Subcutaneous adipose tissue (tissue), 4 donors: ENCODE results near the gene STK32C. TPM values are rescaled to one million over a fixed set of nuclear protein-coding genes. Genes with fewer than 3 reads are reported as not detected.

Experiments used
- total RNA-seq, 4 donors: library from RNA; depleted of rRNA; stranded (reverse); fragments of >200 nt; gene quantifications; one replicate each; pipeline ENCODE4 v1.1.0, GENCODE V29; 2016
- TF ChIP-seq, protein P1 (sequence below): fragments of 450-650 bp; IDR thresholded peaks from one replicate; pipeline ENCODE4 v1.5.1; 2016; ENCODE audit warnings: low read depth, mild to moderate bottlenecking, control low read depth, antibody characterized with exemption, moderate library complexity

STK32C gene
- total RNA-seq, 4 donors from 2014 or later, result 2.9 to 12.3 (median 10.9) TPM

DNA sequence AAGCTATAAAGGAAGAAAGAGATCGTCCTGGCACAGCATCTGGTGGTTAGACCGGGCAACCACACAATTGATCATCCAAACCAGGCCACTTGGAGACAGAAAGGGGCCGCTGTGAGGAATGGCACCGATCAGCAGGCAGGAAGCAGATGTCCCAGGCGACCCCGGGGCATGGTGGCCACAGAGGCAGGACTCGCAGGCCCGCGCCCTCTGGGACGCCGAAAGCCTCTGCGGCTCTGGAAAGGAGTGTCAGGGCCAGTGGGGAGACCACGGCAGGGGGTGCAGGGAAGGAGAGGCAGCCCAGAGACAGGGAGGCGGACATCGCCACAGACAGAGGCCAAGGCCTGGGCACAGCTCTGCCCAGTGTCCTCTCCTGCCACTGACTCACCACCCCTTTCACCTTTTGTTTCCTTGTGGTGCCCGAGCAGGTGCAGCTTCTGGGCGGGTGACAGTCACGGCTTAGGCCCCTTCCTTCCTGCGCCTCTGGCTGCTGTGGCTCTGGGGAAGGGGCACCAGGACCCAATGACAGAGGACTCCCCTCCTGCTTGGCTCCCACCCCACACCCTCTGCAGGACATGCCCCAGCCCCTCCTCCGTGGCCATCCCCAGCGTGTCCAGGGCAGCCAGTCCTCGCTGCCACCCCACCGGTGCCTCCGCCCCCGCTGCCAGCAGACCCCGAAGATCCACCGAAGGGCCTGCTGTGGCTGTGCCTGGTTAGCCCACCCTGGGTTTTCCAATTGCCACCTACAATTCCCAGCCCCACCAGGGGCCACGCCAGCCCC lies 10.9 kb downstream of the STK32C start:
- TF ChIP-seq, protein P1, sequence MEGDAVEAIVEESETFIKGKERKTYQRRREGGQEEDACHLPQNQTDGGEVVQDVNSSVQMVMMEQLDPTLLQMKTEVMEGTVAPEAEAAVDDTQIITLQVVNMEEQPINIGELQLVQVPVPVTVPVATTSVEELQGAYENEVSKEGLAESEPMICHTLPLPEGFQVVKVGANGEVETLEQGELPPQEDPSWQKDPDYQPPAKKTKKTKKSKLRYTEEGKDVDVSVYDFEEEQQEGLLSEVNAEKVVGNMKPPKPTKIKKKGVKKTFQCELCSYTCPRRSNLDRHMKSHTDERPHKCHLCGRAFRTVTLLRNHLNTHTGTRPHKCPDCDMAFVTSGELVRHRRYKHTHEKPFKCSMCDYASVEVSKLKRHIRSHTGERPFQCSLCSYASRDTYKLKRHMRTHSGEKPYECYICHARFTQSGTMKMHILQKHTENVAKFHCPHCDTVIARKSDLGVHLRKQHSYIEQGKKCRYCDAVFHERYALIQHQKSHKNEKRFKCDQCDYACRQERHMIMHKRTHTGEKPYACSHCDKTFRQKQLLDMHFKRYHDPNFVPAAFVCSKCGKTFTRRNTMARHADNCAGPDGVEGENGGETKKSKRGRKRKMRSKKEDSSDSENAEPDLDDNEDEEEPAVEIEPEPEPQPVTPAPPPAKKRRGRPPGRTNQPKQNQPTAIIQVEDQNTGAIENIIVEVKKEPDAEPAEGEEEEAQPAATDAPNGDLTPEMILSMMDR, result no peak

DNA sequence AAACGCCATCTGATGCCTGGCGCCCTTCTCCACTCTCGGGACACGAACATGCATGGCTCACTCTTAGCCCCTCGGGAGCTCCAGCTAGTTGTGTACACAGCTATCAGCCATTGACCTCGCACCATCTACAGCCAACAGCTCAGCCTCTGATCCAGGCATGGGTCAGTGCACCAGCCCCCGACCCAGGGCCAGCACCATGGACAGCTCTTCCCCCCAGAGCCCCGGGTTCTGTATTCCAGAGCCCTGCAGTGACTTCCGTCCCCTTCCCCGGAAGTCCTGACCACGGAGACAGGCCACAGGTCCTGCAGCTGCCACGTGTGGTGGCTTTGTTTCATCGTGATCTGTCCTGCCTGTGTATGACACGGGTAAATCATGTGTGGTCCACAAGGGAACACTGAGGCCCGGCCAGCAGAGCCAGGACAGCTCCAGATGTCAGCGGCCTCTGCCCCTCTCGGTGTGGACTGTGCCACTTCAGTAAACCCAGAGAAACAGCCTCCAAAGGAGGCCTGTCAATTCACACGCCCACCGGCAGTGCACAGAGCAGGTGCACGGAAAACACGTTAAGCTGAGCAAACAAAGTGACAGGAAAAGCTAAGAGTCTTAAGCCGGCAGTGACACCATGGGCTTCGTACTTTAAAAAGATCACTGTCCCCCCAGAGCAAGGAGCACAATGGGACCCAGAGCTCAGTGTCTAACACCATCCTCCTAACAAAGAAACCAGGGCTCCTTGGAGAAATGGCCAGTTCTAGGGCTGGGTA lies 13.0 kb downstream of the STK32C start:
- TF ChIP-seq, protein P1, result no peak

DNA sequence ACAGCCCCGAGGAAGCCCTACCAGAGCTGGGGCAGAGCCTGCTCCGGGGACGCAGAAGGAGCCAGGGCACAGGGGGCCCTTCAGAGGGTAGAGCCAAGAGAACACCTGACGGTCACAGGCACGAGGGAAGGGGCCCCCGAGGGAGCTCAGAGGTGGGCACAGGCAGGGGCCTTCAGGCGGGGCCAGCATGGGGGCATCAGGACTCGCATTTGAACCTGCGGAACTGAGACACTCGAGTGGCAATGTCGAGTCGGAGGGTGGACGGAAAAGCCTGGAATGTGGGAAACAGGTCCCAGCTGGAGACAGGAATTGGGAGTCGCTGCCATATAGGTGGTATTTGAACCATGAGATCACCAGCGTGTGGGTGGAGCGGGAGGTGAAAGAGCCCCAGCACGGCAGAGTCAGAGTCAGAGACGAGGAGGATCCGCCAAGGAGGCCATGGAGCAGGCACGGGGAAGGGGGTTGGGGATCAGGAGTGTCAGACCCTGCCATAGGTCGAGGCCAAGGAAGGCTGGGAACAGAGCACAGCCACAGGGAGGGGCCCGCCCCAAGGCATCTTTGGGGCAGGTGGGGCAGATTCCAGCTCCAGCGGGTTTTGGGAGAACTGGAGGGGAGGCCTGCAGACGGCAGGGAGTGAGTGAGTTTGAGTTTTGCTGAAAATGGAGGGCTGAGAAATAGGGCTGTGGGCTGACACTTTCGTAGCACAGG lies 13.8 kb downstream of the STK32C start:
- TF ChIP-seq, protein P1, result no peak

DNA sequence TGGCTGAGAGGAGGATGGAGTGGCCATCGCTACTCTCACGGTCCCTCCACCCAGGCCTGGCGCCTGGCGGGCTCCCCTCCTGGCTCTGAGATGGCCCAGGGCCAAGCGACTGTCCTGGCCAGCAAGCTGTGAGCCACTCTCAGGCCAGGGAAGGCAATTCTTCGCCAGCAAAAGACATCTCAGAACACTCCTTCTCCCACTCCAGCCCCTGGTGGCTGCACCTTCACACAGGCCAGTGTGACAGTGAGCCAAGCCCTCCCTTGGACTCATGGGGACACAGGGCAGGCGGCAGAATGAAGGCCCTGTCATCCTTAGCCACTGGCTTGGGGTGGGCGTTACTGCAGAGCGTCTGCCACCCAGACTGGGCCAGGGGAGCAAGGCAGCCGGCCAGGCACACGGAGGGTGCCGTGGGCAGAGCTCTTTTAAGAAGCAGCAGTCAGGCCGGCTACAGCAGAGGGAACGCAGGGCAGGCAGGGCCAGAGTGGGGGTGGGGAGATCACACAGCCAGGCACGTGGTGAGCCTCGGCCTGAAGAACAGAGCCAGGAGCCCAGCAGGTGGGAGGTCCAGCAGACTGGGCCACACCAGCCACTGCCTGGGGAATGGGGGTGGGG lies 14.4 kb downstream of the STK32C start:
- TF ChIP-seq, protein P1, result no peak

DNA sequence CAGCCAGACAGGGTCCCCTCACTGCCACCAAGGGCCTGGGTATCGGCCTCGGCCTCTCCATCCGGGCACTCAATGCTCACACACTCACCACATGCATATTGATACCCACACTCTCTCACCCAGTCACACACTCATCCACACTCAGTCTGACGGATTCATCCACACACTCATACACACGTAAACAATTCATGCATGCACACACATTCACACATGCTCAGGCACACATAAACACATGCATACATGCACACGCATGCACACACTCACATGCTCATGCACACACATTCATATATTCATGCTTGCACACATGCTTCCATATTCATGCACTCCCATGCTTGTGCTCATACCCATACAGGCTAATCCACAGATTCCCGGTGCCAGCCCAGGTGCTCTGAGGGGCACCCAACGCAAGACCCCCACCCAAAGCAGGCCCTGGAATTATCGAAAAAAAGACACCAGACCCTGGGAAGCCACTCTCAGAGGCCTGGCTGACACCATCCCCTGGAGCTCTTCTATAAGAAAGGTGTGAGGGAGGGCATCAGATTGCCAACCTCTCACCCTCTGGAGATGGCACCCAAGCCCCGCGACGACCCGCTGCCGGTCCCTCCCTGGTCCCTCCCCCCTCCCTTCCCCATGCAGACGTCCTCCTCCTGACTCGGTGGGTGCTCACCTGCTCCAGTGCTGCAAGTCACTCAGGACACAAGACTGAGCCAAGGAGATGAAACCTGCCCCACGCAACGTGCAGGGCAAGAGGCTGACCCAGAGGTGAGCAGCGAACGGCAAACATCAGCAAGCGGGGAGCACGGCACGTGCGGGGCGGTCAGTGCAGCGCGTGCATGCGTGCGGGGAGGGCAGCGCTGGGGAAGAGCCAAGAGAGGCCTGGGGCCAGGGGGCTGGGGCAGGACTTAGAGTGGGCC lies 15.2 kb downstream of the STK32C start:
- TF ChIP-seq, protein P1, result no peak

DNA sequence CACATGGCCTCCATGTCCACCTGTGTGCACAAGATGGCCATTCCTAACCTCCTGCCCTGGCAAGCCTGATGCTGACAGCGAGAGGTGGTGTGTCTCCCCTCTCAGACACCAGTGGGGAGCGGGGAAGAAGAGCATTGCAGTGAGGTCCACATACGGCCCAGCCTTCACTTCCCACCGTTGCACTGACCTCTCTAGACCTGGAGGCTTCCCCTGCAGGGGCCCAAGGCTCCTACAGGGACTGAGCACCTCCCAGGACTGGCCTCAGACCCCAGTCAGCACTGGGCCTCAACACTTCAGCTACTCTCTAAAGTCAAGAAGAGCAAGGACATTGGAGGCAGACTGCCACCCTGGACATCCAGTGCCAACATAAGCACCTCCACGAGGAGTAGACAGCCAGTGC lies 15.9 kb downstream of the STK32C start:
- TF ChIP-seq, protein P1, result no peak
